Measurements from ENCODE around the gene SLC6A2. TPM values are rescaled to one million over a fixed set of nuclear protein-coding genes. Genes with fewer than 3 reads are reported as not detected.

SLC6A2 gene
- total RNA-seq, 2 experiments from 2014 or later, result not detected

GRCh38 chr16:55711959-55712876 is 56.4 kb downstream of the SLC6A2 start:
- Mint-ChIP-seq H3K27ac (no peak overlapping the region), H3K27me3 (peaks cover 61% of the 10 kb centered on the region), H3K4me3 (no peak overlapping the region), H3K4me1 (ENCODE audit: low read depth) (no peaks in the 10 kb centered on the region), H3K36me3 (ENCODE audit: low read depth) (no peaks in the 10 kb centered on the region), H3K9me3 (no peaks in the 10 kb centered on the region)
- ChIA-PET CTCF (no interaction called here), POLR2A (no interaction called here)
- Histone ChIP-seq H3K27ac (ENCODE audit: low read depth in 1 of 2, low read length in 2 of 2) (no peak overlapping the region), H3K27me3 (ENCODE audit: control insufficient read depth in 1 of 2, insufficient read depth in 2 of 2, low read length in 2 of 2) (peaks cover 4 to 10% of the 10 kb centered on the region in 2 experiments), H3K36me3 (ENCODE audit: insufficient read depth, low read length) (no peaks in the 10 kb centered on the region), H3K4me1 (ENCODE audit: insufficient read depth, low read length) (no peaks in the 10 kb centered on the region), H3K4me3 (ENCODE audit: low read length) (no peak overlapping the region), H3K9me3 (ENCODE audit: control insufficient read depth in 1 of 2, insufficient read depth in 1 of 2, low read length in 2 of 2) (no peaks in the 10 kb centered on the region)
- DNase-seq (peak; percentile 22 to 72 (median 35)), ATAC-seq (ENCODE audit: poor library complexity) (peak; percentile 34)
- intact Hi-C loops (cut with DNase I, micrococcal nuclease), result loop anchor here (1.0 to 10.0 kb wide), 5 partner anchors 129 to 990 kb away; no protein-coding TSS in a partner anchor
- peak; percentile 75 for TF ChIP-seq CTCF (IDR thresholded peaks at IDR 0.05)

- no peaks in the 10 kb centered on the region for H3K4me1 Mint-ChIP-seq (ENCODE audit: low read depth)
- no peak overlapping the region for H3K27ac Mint-ChIP-seq
- POLR2A ChIA-PET, result no interaction called here
- no peak overlapping the region for H3K4me3 Mint-ChIP-seq
- no peaks in the 10 kb centered on the region for H3K9me3 Mint-ChIP-seq
- DNase-seq, result no peak
- no peak overlapping the region for H3K27ac ChIP-seq (ENCODE audit: low read depth in 1 of 2, low read length in 2 of 2)
- intact Hi-C loops (cut with DNase I, micrococcal nuclease), result loop anchor here in 1 of 2 experiments (2.0 to 10.0 kb wide), 3 partner anchors 492 to 989 kb away; no protein-coding TSS in a partner anchor
- no peak overlapping the region for H3K4me3 ChIP-seq (ENCODE audit: low read length)
- CTCF ChIA-PET, result no interaction called here
- H3K36me3 Mint-ChIP-seq (ENCODE audit: low read depth), result no peaks in the 10 kb centered on the region
- no peak for ATAC-seq (ENCODE audit: poor library complexity)
- peaks cover 61% of the 10 kb centered on the region for H3K27me3 Mint-ChIP-seq
- TF ChIP-seq CTCF (IDR thresholded peaks at IDR 0.05), result no peak
- H3K27me3 ChIP-seq (ENCODE audit: control insufficient read depth in 1 of 2, insufficient read depth in 2 of 2, low read length in 2 of 2), result peaks cover 4 to 11% of the 10 kb centered on the region in 2 experiments
- no peaks in the 10 kb centered on the region for H3K36me3 ChIP-seq (ENCODE audit: insufficient read depth, low read length)
- H3K4me1 ChIP-seq (ENCODE audit: insufficient read depth, low read length), result no peaks in the 10 kb centered on the region
- no peaks in the 10 kb centered on the region for H3K9me3 ChIP-seq (ENCODE audit: control insufficient read depth in 1 of 2, insufficient read depth in 1 of 2, low read length in 2 of 2)
Observed at GRCh38 chr16:55713103-55713502, 57.3 kb downstream of the SLC6A2 start.

GRCh38 chr16:55717326-55717725 is 61.5 kb downstream of the SLC6A2 start:
- H3K27me3 Mint-ChIP-seq, result peaks cover 52% of the 10 kb centered on the region
- no peaks in the 10 kb centered on the region for H3K9me3 ChIP-seq (ENCODE audit: control insufficient read depth in 1 of 2, insufficient read depth in 1 of 2, low read length in 2 of 2)
- H3K9me3 Mint-ChIP-seq, result no peaks in the 10 kb centered on the region
- H3K27me3 ChIP-seq (ENCODE audit: control insufficient read depth in 1 of 2, insufficient read depth in 2 of 2, low read length in 2 of 2), result peaks cover 0 to 10% of the 10 kb centered on the region in 2 experiments
- DNase-seq, result no peak
- no peaks in the 10 kb centered on the region for H3K4me1 ChIP-seq (ENCODE audit: insufficient read depth, low read length)
- TF ChIP-seq CTCF (IDR thresholded peaks at IDR 0.05), result no peak
- H3K27ac Mint-ChIP-seq, result no peak overlapping the region
- no peaks in the 10 kb centered on the region for H3K36me3 ChIP-seq (ENCODE audit: insufficient read depth, low read length)
- ATAC-seq (ENCODE audit: poor library complexity), result no peak
- H3K4me3 ChIP-seq (ENCODE audit: low read length), result no peak overlapping the region
- H3K4me3 Mint-ChIP-seq, result no peak overlapping the region
- no peaks in the 10 kb centered on the region for H3K4me1 Mint-ChIP-seq (ENCODE audit: low read depth)
- no peak overlapping the region for H3K27ac ChIP-seq (ENCODE audit: low read depth in 1 of 2, low read length in 2 of 2)
- CTCF ChIA-PET, result no interaction called here
- intact Hi-C loops (cut with DNase I, micrococcal nuclease), result loop anchor here in 1 of 2 experiments (10.0 kb wide), 1 partner anchor 487 kb away; no protein-coding TSS in a partner anchor
- no peaks in the 10 kb centered on the region for H3K36me3 Mint-ChIP-seq (ENCODE audit: low read depth)
- POLR2A ChIA-PET, result no interaction called here
